Breast epithelium (tissue), 3 donors: ENCODE measurements around the gene NFAM1.

Experiments
- POLR2A ChIP-seq: fragments of 450-650 bp; IDR thresholded peaks from one replicate; pipeline ENCODE4 v1.6.1; 2016; ENCODE audit warnings: antibody characterized with exemption, mild to moderate bottlenecking, moderate library complexity
- POLR2AphosphoS5 ChIP-seq, 3 donors: sonication (generic); formaldehyde crosslinking; IDR thresholded peaks; one replicate each; pipeline ENCODE4 v1.6.1; 2017; ENCODE audit warnings: antibody characterized with exemption in 3 of 3
- TF ChIP-seq, protein P1 (sequence below), 3 donors: fragments of 450-650 bp; IDR thresholded peaks; one replicate each; pipeline ENCODE4 v1.5.1; 2016 to 2017; ENCODE audit warnings: antibody characterized with exemption in 3 of 3, mild to moderate bottlenecking in 3 of 3, moderate library complexity in 3 of 3

DNA sequence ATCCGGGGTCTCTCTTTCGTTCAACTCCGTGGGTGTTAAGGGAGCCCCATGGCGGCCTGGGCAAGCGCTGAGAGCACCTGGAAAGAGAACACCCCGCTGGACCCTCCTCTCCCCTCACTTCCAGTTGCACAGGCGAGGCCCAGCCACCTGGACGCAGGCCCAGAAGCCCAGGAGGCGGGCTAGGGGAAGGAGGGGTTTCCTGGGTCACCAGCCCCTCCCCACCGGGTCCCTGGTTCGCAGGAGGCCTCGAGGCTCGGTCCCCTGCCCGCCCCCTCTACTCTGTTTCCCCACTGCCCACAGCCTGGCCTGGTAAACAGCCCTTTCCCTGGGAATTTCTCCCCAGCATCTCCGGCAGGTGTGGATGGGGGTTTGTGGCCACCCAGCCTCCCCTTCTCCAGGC lies 8.5 kb upstream of the NFAM1 start:
- TF ChIP-seq, protein P1, sequence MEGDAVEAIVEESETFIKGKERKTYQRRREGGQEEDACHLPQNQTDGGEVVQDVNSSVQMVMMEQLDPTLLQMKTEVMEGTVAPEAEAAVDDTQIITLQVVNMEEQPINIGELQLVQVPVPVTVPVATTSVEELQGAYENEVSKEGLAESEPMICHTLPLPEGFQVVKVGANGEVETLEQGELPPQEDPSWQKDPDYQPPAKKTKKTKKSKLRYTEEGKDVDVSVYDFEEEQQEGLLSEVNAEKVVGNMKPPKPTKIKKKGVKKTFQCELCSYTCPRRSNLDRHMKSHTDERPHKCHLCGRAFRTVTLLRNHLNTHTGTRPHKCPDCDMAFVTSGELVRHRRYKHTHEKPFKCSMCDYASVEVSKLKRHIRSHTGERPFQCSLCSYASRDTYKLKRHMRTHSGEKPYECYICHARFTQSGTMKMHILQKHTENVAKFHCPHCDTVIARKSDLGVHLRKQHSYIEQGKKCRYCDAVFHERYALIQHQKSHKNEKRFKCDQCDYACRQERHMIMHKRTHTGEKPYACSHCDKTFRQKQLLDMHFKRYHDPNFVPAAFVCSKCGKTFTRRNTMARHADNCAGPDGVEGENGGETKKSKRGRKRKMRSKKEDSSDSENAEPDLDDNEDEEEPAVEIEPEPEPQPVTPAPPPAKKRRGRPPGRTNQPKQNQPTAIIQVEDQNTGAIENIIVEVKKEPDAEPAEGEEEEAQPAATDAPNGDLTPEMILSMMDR (IDR thresholded peaks at IDR 0.05) = no peak
- TF ChIP-seq POLR2A (no peak), POLR2AphosphoS5 (IDR thresholded peaks at IDR 0.05) (no peak)
